NCI-H748 (cell line): Measurements from ENCODE around the gene RHBDD1.

Source experiments
- DNase-seq: peaks from one replicate; lab custom pipeline; 2025; ENCODE audit not compliant: unreplicated experiment; lab: John Stamatoyannopoulos, UW

RHBDD1 gene

GRCh38 chr2:226885769-226886435, 50.0 kb downstream of the RHBDD1 start:
- no peak for DNase-seq

GRCh38 chr2:226887940-226888339, 52.1 kb downstream of the RHBDD1 start:
- no peak for DNase-seq

- no peak for DNase-seq
These were observed 52.6 kb downstream of the RHBDD1 start for GRCh38 chr2:226888378-226888965.

GRCh38 chr2:226888971-226889370, 53.1 kb downstream of the RHBDD1 start:
- no peak for DNase-seq

GRCh38 chr2:226890286-226890685, 54.4 kb downstream of the RHBDD1 start:
- no peak for DNase-seq

GRCh38 chr2:226891780-226892590, 56.1 kb downstream of the RHBDD1 start:
- no peak for DNase-seq

GRCh38 chr2:226892729-226893128, 56.9 kb downstream of the RHBDD1 start:
- DNase-seq, result no peak

- DNase-seq, result no peak
These were observed 57.4 kb downstream of the RHBDD1 start for GRCh38 chr2:226893216-226893615.

GRCh38 chr2:226894752-226895151, 58.9 kb downstream of the RHBDD1 start:
- DNase-seq, result no peak

GRCh38 chr2:226895579-226895978, 59.7 kb downstream of the RHBDD1 start:
- no peak for DNase-seq

GRCh38 chr2:226898121-226898520, 62.3 kb downstream of the RHBDD1 start:
- DNase-seq, result no peak

GRCh38 chr2:226898897-226899296, 63.0 kb downstream of the RHBDD1 start:
- DNase-seq, result no peak

- no peak for DNase-seq
These were observed 66.5 kb downstream of the RHBDD1 start for GRCh38 chr2:226902041-226902966.

GRCh38 chr2:226903179-226903578, 67.3 kb downstream of the RHBDD1 start:
- no peak for DNase-seq

GRCh38 chr2:226904592-226904991, 68.7 kb downstream of the RHBDD1 start:
- DNase-seq, result no peak

GRCh38 chr2:226905718-226906117, 69.9 kb downstream of the RHBDD1 start:
- no peak for DNase-seq

GRCh38 chr2:226906163-226906693, 70.4 kb downstream of the RHBDD1 start:
- DNase-seq, result no peak

GRCh38 chr2:226909126-226909525, 73.3 kb downstream of the RHBDD1 start:
- no peak for DNase-seq

GRCh38 chr2:226909836-226910235, 74.0 kb downstream of the RHBDD1 start:
- DNase-seq, result peak; percentile 21

GRCh38 chr2:226910384-226910783, 74.5 kb downstream of the RHBDD1 start:
- DNase-seq, result no peak

GRCh38 chr2:226911932-226912331, 76.1 kb downstream of the RHBDD1 start:
- no peak for DNase-seq
